NCI-H82 treated with DMSO at 0.1 percent for 48 hours (cell line): ENCODE results near the gene EPS15.
"Not testable (repeated sequence)": the region's sequence is repeated elsewhere in the genome, so short reads cannot be mapped to it uniquely, and the experiment has no call there.

Experiments used
- DNase-seq: peaks from one replicate; lab custom pipeline; 2025; ENCODE audit not compliant: unreplicated experiment; lab: John Stamatoyannopoulos, UW

EPS15 gene

DNA sequence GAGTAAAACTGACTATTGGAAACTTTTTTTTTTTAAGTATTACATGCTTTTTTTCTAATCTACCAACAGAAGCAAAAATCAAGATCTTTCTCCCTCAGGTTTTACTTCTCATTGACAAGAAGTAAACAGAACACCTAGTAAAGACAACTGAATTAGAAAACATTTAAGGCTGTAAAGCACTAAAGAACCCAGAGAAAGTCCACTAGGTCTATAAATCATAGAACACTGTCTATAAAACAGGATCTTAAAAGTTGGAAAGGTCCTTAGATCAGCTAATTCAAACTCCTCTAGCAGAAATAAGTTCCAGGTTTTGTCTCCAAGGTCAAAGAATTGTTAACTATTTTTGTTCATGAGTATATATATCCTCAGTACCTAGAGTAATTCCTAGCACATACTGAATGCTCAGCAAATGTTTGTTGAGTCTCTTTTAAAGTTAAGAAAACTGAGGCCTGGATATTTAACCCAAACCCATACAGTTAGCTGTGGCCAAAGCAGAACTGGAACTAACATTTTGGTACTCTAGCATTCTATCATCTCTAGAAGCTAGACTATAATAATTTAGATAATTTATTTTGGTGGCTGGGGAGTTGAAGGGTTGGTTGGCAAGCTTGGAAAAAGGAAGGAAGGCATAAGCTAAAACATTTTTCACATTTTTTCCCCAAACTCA is 3.0 kb downstream of the EPS15 start:
- DNase-seq = no peak

DNA sequence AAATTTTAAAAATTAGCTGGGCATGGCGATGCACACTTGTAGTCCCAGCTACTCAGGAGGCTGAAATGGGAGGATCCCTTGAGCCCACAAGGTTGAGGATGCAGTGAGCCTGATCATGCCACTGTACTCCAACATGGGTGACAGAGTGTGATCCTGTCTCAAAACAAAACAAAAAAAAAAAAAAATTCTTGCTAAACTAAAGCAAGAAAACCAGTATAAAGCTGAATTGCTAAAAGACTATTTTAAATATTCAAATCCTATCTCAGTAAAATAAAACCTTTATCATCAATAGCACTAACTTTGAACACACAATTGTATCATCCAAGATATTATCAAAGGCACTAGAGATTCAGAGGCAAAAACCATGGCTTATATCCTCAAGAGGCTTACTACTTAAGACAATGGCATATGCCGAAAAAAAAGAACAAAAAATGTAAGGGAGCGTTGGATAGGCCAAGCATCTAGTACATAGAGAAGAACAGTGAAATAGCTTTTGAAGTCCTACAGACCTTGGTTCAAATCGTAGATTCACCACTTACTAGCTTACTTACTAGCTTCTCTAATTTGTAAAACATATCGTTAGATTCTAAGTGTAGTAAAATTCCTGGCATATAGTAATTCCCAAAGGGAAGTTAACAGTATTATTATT is 3.6 kb downstream of the EPS15 start:
- no peak for DNase-seq

DNA sequence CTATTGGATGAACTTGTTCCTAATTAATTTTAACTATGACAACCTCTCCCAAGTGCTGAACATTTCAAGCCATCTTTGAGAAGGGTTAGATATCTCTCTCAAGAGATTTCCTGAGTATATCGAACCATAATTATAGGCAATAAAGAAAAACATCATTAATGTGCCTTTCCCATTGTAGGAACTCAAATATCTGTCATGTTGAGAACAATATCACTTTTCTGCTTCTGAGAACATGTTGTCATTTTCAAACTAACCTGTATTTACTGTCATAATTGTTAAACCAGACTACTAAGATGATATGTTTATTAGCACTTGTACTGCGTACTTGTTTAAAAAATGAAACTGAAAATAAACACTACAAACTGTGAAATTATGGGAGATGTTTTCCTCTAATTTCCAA is 4.3 kb downstream of the EPS15 start:
- no peak for DNase-seq

DNA sequence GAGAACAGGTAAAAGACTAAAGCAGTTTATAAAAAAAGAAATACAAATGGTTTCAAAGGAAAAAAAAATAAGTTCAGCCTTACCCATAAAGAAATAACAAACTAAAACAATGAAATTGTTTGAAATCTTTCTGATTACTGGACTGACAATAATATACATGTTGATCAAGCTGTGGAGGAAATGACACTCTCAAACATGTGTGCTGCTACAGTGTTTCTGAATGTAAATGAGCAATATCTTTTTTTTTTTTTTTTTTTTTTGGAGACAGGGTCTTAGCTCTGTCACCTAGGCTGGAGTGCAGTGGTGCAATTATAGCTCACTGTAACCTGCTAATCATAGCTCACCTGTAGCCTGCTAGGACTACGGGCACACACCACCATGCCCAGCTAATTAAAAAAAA is 6.5 kb downstream of the EPS15 start:
- DNase-seq = no peak

DNA sequence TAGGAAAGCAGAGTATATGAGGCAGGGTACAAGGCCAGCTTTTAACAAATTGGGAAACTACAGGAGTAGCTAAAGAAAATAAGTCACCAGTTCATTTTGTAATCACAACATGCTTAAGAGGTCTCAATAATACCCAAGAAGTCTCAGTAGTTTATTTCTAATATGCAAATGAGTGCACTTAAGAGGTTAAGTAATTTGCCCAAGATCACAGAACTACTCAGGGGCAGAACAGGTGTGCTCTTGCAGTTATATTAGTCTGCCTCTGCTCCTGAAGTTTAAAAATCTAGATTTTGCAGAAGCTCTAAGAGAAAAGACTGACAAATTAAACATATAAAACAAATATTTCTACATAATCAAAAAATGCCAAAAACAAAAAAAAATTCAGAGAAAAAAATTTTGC is 6.9 kb downstream of the EPS15 start:
- DNase-seq = no peak

DNA sequence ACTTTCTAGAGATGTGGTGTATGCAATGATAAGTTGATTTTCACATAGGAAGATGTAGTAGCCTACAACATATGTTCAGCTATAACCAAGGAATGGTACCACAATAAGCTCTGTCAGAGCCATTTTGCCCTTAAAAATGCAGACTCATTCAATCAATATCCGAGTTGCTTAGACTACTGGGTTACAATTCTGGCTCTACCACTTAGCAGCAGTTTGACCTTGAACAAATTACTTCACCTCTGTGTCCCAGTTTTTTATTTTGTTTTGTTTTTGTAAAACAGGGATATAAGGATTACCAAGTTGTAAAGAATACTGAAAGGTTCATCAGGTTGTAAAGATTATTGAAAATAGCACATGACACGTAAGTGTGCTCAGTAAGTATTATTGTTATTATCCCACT is 9.3 kb downstream of the EPS15 start:
- no peak for DNase-seq

DNA sequence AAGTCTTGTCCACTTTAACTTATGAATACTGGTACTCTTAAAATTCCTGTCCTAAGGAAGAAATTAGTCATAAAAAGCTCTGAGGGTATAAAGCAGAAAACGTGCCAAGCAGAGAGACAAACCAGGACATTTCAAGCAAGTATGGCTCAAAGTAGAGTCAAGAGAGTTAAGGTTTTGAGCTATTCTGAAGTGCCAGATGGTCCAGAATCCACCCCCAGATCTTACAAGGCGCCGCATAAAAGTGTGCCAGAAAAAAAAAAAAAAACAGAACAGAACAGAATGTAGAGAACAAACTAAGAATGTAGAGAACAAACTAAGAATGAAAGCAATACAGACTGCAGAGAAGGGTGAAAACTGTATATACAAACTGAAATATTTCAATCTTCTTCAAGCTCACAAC is 12.5 kb downstream of the EPS15 start:
- no peak for DNase-seq

DNA sequence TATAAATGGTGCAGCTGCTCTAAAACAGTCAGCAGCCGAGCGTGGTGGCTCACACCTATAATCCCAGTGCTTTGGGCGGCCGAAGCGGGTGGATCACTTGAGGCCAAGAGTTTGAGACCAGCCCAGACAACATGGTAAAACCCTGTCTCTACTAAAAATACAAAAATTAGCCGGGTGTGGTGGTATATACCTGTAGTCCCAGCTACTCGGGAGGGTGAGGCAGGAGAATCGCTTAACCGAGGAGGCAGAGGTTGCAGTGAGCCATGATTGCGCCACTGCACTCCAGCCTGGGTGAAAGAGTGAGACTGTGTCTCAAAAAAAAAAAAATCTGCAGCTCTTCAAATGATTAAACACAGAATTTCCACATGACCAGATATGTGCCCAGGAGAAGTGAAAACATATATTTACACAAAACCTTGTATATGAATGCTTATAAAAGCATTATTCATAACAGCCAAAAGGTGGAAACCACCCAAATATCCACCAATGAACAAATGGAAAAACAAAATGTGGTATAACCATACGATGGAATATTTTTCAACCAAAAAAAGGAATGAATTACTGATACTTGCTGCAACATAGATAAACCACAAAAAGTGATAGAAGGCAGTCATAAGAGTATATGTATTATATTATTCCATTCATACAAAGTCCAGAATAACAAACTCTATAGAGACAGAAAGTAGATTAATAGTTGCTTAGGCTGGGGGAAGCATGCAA is 14.1 kb downstream of the EPS15 start:
- no peak for DNase-seq

DNA sequence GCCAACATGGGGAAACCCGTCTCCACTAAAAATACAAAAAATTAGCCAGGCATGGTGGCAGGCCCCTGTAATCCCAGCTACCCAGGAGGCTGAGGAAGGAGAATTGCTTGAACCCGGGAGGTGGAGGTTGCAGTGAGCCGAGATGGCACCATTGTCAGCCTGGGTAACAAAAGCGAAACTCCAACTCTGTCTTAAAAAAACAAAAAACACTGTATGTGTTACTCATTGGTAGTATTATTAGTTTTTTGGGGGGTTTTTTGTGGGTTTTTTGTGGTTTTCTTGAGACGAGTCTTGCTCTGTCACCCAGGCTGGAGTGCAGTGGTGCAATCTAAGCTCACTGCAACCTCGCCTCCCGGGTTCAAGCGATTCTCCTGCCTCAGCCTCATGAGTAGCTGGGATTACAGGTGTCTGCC is 17.8 kb downstream of the EPS15 start:
- not testable (repeated sequence) for DNase-seq

DNA sequence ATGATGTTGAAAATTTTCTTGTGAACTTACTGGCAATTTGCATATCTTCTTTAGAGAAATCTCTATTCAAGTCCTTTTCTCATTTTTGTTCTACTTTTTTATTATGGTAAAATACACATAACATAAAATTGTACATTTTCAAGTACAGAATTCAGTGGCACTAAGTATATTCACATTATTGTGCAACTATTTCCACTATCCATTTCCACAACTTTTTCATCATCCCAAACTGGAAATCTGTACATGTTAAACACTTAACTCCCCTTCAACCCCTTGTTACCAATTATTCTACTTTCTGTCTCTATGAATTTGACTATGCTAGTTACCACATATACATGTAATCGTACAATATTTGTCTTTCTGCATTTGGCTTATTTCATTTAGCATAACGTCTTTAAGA is 19.4 kb downstream of the EPS15 start:
- DNase-seq = no peak

DNA sequence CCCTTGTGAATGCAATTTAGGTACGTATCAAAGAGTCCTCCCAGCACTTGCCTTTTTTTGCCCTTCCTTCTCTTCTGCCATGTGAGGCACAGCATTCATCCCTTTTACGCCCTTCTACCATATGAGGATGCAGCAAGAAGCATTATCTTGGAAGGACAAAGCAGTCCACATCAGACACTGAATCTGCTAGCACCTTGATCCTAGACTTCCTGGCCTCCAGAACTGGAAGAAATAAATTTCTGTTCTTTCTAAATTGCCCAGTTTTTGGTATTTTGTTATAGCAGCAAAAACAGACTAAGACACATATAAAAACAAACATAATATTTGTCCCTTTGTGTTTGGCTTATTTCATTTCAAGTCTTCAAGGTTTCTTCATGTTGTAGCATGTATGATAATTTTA is 20.1 kb downstream of the EPS15 start:
- DNase-seq = no peak

DNA sequence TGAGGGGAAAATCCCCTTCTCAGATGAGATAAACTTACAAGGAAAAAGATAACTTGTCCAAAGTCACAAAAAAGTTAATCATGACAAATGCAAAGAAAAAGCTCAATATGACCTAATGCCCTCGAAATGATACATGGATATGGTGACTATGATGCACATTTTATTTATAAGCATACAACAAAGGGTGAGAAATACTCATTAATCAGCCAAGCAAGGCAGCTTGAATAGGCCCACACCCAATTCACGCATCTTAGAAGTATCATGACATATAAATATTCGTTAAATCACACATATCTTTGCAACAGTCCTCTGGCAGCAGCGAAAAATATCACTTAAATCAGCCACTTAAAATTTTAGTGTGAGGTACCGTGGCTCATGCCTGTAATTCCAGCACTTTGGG is 21.7 kb downstream of the EPS15 start:
- no peak for DNase-seq

DNA sequence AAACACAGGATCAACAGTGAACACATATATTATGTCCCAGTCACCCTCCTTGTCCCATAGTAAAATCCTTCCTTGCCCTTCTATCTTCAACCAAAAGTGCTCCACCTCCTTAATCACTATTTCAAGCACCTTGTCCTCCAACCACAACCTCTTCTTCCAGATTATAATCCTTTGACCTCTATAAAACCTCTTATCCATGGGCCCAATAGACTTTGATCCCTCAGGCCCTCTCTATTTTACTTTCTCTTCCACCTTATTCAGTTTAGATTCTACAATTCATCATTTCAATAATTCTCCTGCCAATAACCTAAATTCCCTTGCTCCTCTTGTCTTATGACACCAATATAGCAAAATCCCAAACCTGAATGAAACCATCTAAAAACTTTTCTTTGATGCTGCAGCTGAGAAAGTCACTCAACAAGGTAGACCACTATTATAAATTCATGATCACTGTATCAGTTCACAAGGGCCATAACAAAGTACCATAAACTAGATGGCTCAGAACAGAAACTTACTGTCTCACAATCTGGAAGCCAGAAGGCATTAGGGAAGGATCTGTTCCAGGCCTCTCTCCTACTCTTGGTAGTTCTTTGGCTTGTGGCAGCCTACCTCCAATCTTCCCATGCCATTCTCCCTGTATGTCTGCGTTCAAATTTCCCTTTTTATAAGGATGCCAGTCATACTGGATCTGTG is 24.8 kb downstream of the EPS15 start:
- no peak for DNase-seq

DNA sequence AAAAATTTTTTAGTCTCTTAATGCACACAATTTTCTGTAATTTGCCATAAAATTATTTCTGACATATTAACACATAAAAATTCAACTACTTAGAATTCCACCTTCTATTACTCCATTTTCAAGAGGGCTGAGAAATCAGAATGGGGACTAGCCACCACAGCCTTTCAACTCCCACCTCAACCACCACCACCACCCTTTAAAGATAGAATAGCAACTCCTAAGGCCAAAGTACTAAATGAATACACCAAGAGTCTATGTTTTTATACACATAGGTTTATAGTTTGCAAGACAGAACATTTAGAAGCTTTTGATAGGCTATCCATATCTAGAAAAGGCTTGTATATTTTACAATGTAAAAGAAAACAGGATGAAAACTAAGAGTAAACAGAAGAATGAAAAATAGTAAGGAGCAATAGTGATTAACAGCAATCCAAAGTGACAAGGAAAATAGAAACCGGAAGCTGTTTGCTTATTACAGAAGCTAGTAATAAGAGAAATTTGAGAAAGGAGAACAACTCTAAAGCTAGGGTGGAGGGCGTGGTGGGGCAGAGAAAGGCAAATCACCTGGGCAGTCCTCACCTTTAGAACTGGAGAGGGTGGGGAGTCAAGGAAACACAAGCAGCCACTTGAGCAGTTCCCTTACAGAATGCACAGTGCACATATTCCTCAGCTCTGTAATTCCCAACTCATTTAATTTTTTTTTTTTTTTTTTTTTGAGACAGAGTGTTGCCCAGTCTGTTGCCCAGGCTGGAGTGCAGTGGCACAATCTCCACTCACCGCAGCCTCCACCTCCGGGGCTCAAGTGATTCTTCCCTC is 27.7 kb downstream of the EPS15 start:
- no peak for DNase-seq

DNA sequence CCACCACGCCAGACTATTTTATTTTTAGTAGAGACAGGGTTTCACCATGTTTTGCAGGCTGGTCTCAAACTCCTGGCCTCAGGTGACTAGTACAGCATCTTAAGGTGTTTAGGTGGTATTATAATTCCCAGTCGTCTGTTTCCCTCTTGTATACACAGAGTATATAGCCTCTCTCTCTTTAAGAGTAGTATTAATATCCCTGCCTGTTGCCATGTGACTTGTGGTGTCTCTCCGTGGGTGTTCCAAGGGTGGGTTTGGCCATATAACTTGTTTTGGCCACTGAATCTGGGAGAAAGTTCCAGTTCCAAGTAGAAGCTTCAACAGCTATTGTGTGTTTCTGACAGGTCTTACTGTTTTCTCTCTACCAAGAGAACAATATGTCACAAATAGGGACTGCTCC is 29.6 kb downstream of the EPS15 start:
- no peak for DNase-seq

DNA sequence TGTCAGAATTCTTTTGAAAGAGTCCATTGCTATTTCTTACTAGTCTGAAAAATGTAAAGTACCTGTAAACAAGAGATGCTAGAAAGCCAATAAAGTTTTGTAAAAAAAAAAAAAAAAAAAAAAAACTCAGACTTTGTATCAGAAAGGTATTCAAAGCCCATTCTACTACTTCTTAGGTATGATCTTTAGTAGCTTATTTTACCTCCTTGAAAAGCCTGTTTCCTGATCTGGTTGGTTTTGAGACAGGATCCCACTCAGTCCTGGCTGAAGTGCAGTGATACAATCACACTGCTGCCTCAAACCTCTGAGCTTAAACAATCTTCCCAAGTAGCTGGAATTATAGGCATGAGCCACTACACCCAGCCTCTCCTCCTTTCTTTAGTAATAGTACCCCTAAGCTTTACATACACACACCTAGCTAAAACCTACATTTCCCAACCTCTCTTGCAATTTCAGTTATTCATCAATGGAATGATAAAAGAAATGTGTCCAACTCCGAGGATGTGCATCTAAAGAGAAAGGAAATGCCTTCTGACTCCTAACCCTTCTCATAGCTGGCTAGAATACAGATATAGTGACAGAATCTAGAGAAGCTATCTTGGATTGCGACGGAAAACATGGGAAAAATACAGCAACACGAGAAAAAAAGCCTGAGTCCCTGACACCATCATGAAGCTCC is 30.6 kb downstream of the EPS15 start:
- no peak for DNase-seq

DNA sequence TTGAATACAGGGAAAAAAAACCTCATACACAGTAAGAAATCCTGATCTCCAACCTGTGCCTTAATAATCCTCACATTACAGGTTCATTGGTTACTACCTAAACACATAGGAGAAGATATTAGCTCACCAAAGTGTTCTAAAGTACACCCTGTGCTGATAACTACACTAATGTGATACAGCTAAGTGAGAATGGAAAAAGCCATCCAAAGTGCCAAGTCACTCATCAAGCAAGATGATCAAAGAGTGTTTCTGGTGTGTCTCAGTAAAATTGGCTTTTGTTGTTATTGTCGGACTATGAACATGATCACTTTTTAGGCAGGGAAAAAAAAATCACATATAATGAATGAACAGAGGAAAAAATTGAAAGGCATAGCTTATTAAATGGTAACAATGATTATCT is 31.4 kb downstream of the EPS15 start:
- no peak for DNase-seq

DNA sequence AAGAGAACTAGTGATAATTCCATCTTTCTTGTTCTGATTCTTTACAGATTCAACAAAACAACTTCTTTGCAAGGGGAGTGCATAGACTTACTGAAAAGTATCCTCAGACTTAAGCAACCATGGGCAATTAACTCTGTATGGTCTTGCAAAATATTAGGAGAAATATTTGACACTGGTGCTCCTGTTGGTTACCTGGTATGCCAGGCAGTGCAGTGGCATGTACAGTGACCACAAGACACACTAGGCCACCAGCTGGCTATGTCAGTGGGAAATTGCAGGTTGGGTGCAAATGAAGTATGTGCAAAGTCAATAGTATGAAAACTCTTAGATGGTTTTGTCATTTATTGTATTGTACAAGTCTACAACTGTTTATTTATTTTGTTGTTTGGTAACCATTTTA is 34.5 kb downstream of the EPS15 start:
- DNase-seq = no peak

DNA sequence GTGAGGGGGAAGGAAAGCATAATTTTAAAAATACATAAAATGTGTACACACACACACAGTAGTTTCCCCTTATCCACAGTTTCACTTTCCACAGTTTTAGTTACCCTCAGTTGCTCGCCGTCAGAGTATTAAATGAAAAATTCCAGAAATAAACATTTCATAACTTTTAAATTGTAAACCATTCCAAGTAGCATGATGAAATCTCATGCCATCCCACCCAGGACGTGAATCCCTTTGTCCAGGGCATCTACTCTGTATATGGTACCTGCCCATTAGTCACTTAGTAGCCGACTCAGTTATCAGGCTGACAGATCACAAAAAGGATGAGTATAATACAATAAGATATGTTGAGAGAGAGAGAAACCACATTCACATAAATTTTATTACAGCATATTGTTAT is 36.2 kb downstream of the EPS15 start:
- DNase-seq = no peak

DNA sequence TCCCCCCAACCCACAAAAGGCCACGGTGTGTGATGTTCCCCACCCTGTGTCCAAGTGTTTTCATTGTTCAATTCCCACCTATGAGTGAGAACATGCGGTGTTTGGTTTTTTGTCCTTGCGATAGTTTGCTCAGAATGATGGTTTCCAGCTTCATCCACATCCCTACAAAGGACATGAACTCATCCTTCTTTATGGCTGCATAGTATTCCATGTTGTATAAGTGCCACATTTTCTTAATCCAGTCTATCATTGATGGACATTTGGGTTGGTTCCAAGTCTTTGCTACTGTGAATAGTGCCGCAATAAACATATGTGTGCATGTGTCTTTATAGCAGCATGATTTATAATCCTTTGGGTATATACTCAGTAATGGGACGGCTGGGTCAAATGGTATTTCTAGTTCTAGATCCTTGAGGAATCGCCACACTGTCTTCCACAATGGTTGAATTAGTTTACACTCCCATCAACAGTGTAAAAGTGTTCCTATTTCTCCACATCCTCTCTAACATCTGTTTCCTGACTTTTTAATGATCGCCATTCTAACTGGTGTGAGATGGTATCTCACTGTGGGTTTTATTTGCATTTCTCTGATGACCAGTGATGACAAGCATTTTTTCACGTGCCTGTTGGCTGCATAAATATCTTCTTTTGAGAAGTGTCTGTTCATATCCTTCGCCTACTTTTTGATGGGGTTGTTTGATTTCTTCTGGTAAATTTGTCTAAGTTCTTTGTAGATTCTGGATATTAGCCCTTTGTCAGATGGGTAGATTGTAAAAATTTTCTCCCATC is 44.0 kb downstream of the EPS15 start:
- not testable (repeated sequence) for DNase-seq
